SU-DHL-6 (cell line): ENCODE measurements around the gene SMAD4.

Experiments
- CTCF ChIP-seq: fragments of 200-600 bp; sonication (generic); IDR thresholded peaks from one replicate; pipeline ENCODE4 v1.5.1; 2017; ENCODE audit warnings: antibody characterized with exemption, mild to moderate bottlenecking, low read length, moderate library complexity; ENCODE audit not compliant: insufficient read depth, poor library complexity, severe bottlenecking
- EZH2phosphoT487 ChIP-seq: fragments of 200-600 bp; sonication (generic), shearing (Covaris generic); conservative IDR thresholded peaks from 2 replicates; pipeline ENCODE4 v1.6.1; 2018; ENCODE audit warnings: mild to moderate bottlenecking, antibody characterized with exemption, low read length, moderate library complexity, mixed read lengths

GRCh38 chr18:51021226-51021965 lies 8.6 kb upstream of the SMAD4 start:
- no peak for TF ChIP-seq EZH2phosphoT487
- no peak for TF ChIP-seq CTCF
